ENCODE data around the gene PAPPA. TPM values are rescaled to one million over a fixed set of nuclear protein-coding genes. Genes with fewer than 3 reads are reported as not detected.

The PAPPA gene
- total RNA-seq, 4 donors from 2014 or later: 1.0 to 5.0 (median 2.8) TPM

DNA sequence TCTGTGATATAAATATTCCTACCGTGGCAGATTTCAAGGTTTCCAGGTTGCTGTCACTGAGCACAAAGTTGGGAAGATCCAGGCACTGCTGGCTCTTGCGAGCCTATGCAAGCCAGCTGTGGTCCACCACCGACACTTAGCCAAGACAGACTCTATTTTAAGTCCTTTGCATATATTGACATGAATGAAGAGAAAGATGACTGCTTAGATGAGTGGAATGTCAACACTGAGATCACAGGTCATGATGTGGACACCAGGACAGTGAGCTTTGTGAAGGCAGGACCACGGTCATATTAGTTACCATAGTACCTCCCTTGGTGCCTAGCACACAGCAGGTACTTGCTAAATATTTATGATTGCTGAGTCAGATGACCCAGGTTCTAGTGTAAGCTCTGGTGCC, 217.0 kb downstream of the PAPPA start:
- H3K4me3 ChIP-seq (replicated peaks in 1 of 3): no peak overlapping the region
- intact Hi-C loops (cut with DNase I): no loop called here

DNA sequence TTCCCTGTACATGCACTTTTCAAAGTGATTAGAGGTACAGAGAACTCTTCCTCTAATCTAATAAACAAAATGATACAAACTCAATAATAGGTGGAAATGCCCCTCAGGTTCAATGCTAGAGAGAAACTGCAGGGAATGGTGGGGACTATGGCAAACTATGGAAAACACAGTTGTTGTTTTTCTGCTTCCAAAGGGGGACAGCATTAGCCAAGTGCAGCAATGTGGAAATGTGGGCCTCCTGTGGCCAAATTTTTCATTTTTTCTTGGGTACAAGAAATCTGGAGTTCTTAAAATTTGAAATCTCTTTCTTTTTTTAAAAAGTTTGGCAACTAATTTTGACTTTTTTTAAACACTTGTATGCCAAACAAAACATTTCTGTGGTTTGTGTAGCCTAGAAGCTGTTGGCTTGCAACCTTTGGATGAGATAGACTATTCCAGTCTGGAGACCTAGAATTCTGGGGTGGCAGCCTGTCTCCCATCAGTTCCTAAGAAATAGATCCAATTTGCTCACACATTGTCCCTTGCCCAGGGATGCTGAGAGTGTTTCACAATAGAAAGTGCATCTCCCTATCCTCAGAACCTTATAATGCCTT, 218.6 kb downstream of the PAPPA start:
- H3K27me3 ChIP-seq: no peaks in the 10 kb centered on the region
- intact Hi-C loops (cut with DNase I): no loop called here
- no peaks in the 10 kb centered on the region for H3K9me3 ChIP-seq
- no peak overlapping the region for H3K4me3 ChIP-seq (replicated peaks in 1 of 3)
- no peaks in the 10 kb centered on the region for H3K36me3 ChIP-seq
- no peak for DNase-seq
- TF ChIP-seq POLR2A (IDR thresholded peaks at IDR 0.05): no peak
- TF ChIP-seq CTCF (IDR thresholded peaks at IDR 0.05): no peak
- no peak overlapping the region for H3K27ac ChIP-seq
- H3K4me1 ChIP-seq: peaks cover 0 to 7% of the 10 kb centered on the region in 2 donors

More for the DNA sequence above, 217.0 kb downstream of the PAPPA start:
- H3K36me3 ChIP-seq: no peaks in the 10 kb centered on the region
- DNase-seq: no peak
- peaks cover 0 to 3% of the 10 kb centered on the region in 2 donors for H3K4me1 ChIP-seq
- 92% methylated on average over 4 of the region's 4 CpGs for WGBS, 2 donors
- TF ChIP-seq CTCF (IDR thresholded peaks at IDR 0.05) (no peak), POLR2A (IDR thresholded peaks at IDR 0.05) (no peak)
- H3K27me3 ChIP-seq: no peaks in the 10 kb centered on the region
- no peaks in the 10 kb centered on the region for H3K9me3 ChIP-seq
- H3K27ac ChIP-seq: no peak overlapping the region

GRCh38 chr9:116372786-116373185, 219.2 kb downstream of the PAPPA start:
- DNase-seq: no peak
- 87 to 88% methylated on average over 4 of the region's 4 CpGs for whole genome bisulfite sequencing, 2 donors
- Histone ChIP-seq H3K27me3 (no peaks in the 10 kb centered on the region), H3K4me3 (replicated peaks in 1 of 3) (no peak overlapping the region), H3K36me3 (no peaks in the 10 kb centered on the region), H3K9me3 (no peaks in the 10 kb centered on the region), H3K4me1 (peaks cover 0 to 13% of the 10 kb centered on the region in 2 donors), H3K27ac (no peak overlapping the region)
- intact Hi-C loops (cut with DNase I): no loop called here
- TF ChIP-seq CTCF (IDR thresholded peaks at IDR 0.05): no peak
- no peak for TF ChIP-seq POLR2A (IDR thresholded peaks at IDR 0.05)

- intact Hi-C loops (cut with DNase I): no loop called here
Measured at GRCh38 chr9:116377179-116377798, 223.7 kb downstream of the PAPPA start.

More at GRCh38 chr9:116377179-116377798, 223.7 kb downstream of the PAPPA start:
- WGBS, 2 donors: 59 to 62% methylated on average over 8 of the region's 8 CpGs
- Histone ChIP-seq H3K36me3 (no peaks in the 10 kb centered on the region), H3K27ac (peak overlapping the region in 1 of 3 donors; percentile 58), H3K4me3 (replicated peaks in 1 of 3) (no peak overlapping the region), H3K9me3 (no peaks in the 10 kb centered on the region), H3K27me3 (no peaks in the 10 kb centered on the region), H3K4me1 (peaks cover 0 to 24% of the 10 kb centered on the region in 2 donors)
- TF ChIP-seq POLR2A (IDR thresholded peaks at IDR 0.05) (no peak), CTCF (IDR thresholded peaks at IDR 0.05) (no peak)
- DNase-seq: no peak
